Endothelial cell of umbilical vein (primary cell): ENCODE measurements around the gene CARD9. TPM values are rescaled to one million over a fixed set of nuclear protein-coding genes. Genes with fewer than 3 reads are reported as not detected.

Experiments used
- BruUV-seq: library from RNA; stranded (reverse); fragments of 400-500 nt; replicated peaks from 2 replicates; lab custom pipeline; 2021; lab: Mats Ljungman, UMichigan
- CTCF ChIA-PET: fragments of 300-600, 350-600 bp; sonication (Branson Sonifier 250); formaldehyde crosslinking; loops from one replicate; lab custom pipeline; 2021; ENCODE audit warnings: antibody characterized with exemption, inconsistent platforms; lab: Charles Lee
- POLR2A ChIA-PET: fragments of 300-600, 350-600 bp; sonication (Branson Sonifier 250); formaldehyde crosslinking; loops from one replicate; lab custom pipeline; 2021; ENCODE audit warnings: antibody characterized with exemption, inconsistent platforms; lab: Charles Lee
- DNase-seq: peaks from one replicate; pipeline ENCODE4 v3.0.0-alpha.2; 2011; ENCODE audit warnings: low read depth, low spot score
- FAIRE-seq: peaks from 2 replicates; lab custom pipeline; 2011; peaks lifted over from hg19 to GRCh38; lab: Jason Lieb, UNC
- H2AFZ ChIP-seq: 2 replicates; pipeline ENCODE4 v1.6.0; 2012; ENCODE audit warnings: low read depth, low read length, control low read depth, inconsistent platforms
- H3K27ac ChIP-seq: 2 replicates; pipeline ENCODE4 v1.5.1; 2011; ENCODE audit warnings: low read depth, mild to moderate bottlenecking, control low read depth, low read length, moderate library complexity; ENCODE audit not compliant: insufficient read depth
- H3K27me3 ChIP-seq, 2 experiments: 2 replicates each; pipeline versions ENCODE4 v1.6.0 to v1.6.1; 2011; ENCODE audit warnings: low read length in 2 of 2, mixed read lengths in 1 of 2; ENCODE audit not compliant: control insufficient read depth in 2 of 2, insufficient read depth in 2 of 2
- H3K36me3 ChIP-seq, 2 experiments: 2 replicates in 1 of 2; 3 replicates in 1 of 2; pipeline ENCODE4 v1.5.1; 2011; ENCODE audit warnings: low read length in 2 of 2, mild to moderate bottlenecking in 1 of 2, moderate library complexity in 1 of 2; ENCODE audit not compliant: control insufficient read depth in 2 of 2, insufficient read depth in 2 of 2; ENCODE audit errors: extremely low read depth in 1 of 2
- H3K4me1 ChIP-seq: 3 replicates; pipeline ENCODE4 v1.5.1; 2011; ENCODE audit warnings: mild to moderate bottlenecking, low read length; ENCODE audit not compliant: control insufficient read depth, insufficient read depth; ENCODE audit errors: extremely low read depth
- H3K4me2 ChIP-seq: 2 replicates; pipeline ENCODE4 v1.6.1; 2011; ENCODE audit warnings: low read length, control low read depth, mixed read lengths; ENCODE audit not compliant: insufficient read depth
- H3K4me3 ChIP-seq, 3 experiments: fragments of 200-600 bp in 1 of 3; sonication (generic), shearing (Covaris generic) in 1 of 3; replicated peaks in 1 of 3; 2 replicates each; pipeline ENCODE4 v1.5.1; 2011 to 2016; ENCODE audit warnings: control low read depth in 3 of 3, low read length in 3 of 3, mild to moderate bottlenecking in 2 of 3, inconsistent platforms in 1 of 3, low read depth in 1 of 3, moderate library complexity in 1 of 3; ENCODE audit not compliant: insufficient read depth in 1 of 3
- H3K79me2 ChIP-seq: 2 replicates; pipeline ENCODE4 v1.6.0; 2012; ENCODE audit warnings: low read length, inconsistent platforms; ENCODE audit not compliant: control insufficient read depth, insufficient read depth
- H3K9ac ChIP-seq: replicated peaks from 2 replicates; pipeline ENCODE3; 2011; ENCODE audit warnings: low read length, control low read depth; ENCODE audit not compliant: insufficient read depth; ENCODE audit errors: extremely low read depth
- H3K9me1 ChIP-seq: replicated peaks from 3 replicates; pipeline ENCODE4 v1.6.0; 2011; ENCODE audit warnings: mild to moderate bottlenecking, low read length; ENCODE audit not compliant: control insufficient read depth, insufficient read depth; ENCODE audit errors: extremely low read depth
- H3K9me3 ChIP-seq: replicated peaks from 2 replicates; pipeline ENCODE4 v1.5.1; 2012; ENCODE audit warnings: low read length, inconsistent platforms; ENCODE audit not compliant: control insufficient read depth, insufficient read depth
- H4K20me1 ChIP-seq: replicated peaks from 2 replicates; pipeline ENCODE3; 2011; ENCODE audit warnings: mild to moderate bottlenecking, low read length; ENCODE audit not compliant: control insufficient read depth, insufficient read depth; ENCODE audit errors: extremely low read depth
- EZH2 ChIP-seq: IDR thresholded peaks from 2 replicates; pipeline ENCODE4 v1.6.1; 2012; ENCODE audit warnings: borderline replicate concordance, low read depth, mild to moderate bottlenecking, moderate library complexity, low read length, inconsistent platforms; ENCODE audit not compliant: severe bottlenecking
- FOS ChIP-seq: IDR thresholded peaks from 2 replicates; pipeline ENCODE4 v1.6.1; 2011; ENCODE audit warnings: mild to moderate bottlenecking, low read length, moderate library complexity, borderline replicate concordance; ENCODE audit not compliant: insufficient read depth
- GATA2 ChIP-seq: IDR thresholded peaks from 2 replicates; pipeline ENCODE4 v1.7.0; 2011; ENCODE audit warnings: low read depth, mild to moderate bottlenecking, moderate library complexity, mixed read lengths, low read length; ENCODE audit not compliant: insufficient read length, insufficient read depth
- JUN ChIP-seq: IDR thresholded peaks from 2 replicates; pipeline ENCODE4 v1.6.1; 2011; ENCODE audit warnings: borderline replicate concordance, low read depth; ENCODE audit not compliant: insufficient read length, insufficient read depth
- MYC ChIP-seq: IDR thresholded peaks from one replicate; pipeline ENCODE4 v1.6.1; 2011; ENCODE audit warnings: mild to moderate bottlenecking, low read depth, low read length
- POLR2A ChIP-seq: IDR thresholded peaks from 2 replicates; pipeline ENCODE4 v1.6.1; 2012; ENCODE audit warnings: low read depth, mild to moderate bottlenecking, control low read depth, low read length
- POLR2AphosphoS5 ChIP-seq: IDR thresholded peaks from 2 replicates; pipeline ENCODE4 v1.6.1; 2012; ENCODE audit warnings: low read depth, mild to moderate bottlenecking, control low read depth, low read length, moderate library complexity; ENCODE audit not compliant: insufficient read depth
- dilution Hi-C: fragments of 300-500 bp; cut with MboI; formaldehyde crosslinking; loops from one replicate; pipeline ENCODE4 v1.15.0; 2019; ENCODE audit warnings: low sequenced_read_pairs; ENCODE audit not compliant: extremely low pct_ligation_motif_present
- intact Hi-C: fragments of 100-400 bp; cut with micrococcal nuclease; formaldehyde crosslinking; loops from one replicate; pipeline ENCODE4 v1.10.0; 2022
- polyA plus RNA-seq, 4 experiments: library from polyadenylated mRNA; depleted of rRNA in 3 of 4; stranded (reverse) in 3 of 4; unstranded in 1 of 4; fragments of >200 nt; gene quantifications; 2 replicates each; pipeline versions ENCODE4 v1.2.1 to v1.2.3, GENCODE V29; 2011 to 2012; ENCODE audit warnings: missing spikeins in 1 of 4
- total RNA-seq: library from RNA; stranded (reverse); gene quantifications from 2 replicates; pipeline ENCODE4 v1.2.3, GENCODE V29; 2021
- TF ChIP-seq, protein P1 (sequence below): IDR thresholded peaks from 2 replicates; pipeline ENCODE4 v1.6.1; 2011; ENCODE audit not compliant: insufficient read depth, insufficient read length
- TF ChIP-seq, protein P2 (sequence below), 2 donors: IDR thresholded peaks; 1 replicate in 1 of 2; 2 replicates in 1 of 2; pipeline ENCODE4 v1.5.1; 2011; ENCODE audit warnings: low read length in 2 of 2, mild to moderate bottlenecking in 2 of 2, moderate library complexity in 2 of 2, control low read depth in 1 of 2, inconsistent platforms in 1 of 2, low read depth in 1 of 2; ENCODE audit not compliant: insufficient read depth in 1 of 2; ENCODE audit errors: extremely low read depth in 1 of 2

Gene CARD9
- total and polyA plus RNA-seq, 2 donors (not counting 3 experiments of a cell fraction or from before 2014, with no cell fraction given): 0.22 to 0.71 TPM

DNA sequence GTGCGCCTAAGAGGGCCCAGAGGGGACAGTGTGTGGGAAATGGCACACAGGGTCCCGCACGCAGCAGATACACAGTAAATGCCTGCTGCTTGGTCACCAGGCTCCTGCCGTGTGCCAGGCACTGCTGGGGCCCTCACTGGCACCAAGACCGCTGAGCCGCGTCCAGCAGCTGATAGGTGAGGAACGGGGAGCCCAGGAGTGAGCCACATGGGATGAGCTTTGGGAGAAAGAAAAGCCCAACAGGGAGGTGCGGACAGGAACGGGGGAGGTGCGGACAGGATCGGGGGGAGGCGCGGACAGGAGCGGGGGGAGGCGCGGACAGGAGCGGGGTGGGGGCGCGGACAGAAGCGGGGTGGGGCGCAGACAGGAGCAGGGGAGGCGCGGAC, 29.6 kb downstream of the CARD9 start:
- intact Hi-C loops (loop anchor here (2.0 kb wide), 1 partner anchor 31 kb away; no protein-coding TSS in a partner anchor), dilution Hi-C loops (no loop called here)
- no peaks in the 10 kb centered on the region for H3K79me2 ChIP-seq
- no peak for FAIRE-seq
- no peak overlapping the region for H3K4me3 ChIP-seq
- H3K27ac ChIP-seq: no peak overlapping the region
- H3K27me3 ChIP-seq: no peaks in the 10 kb centered on the region
- no peaks in the 10 kb centered on the region for H4K20me1 ChIP-seq
- no peak for TF ChIP-seq FOS
- no peak for TF ChIP-seq EZH2
- TF ChIP-seq POLR2A: no peak
- TF ChIP-seq GATA2: no peak
- no peak for TF ChIP-seq POLR2AphosphoS5
- TF ChIP-seq, protein P1, sequence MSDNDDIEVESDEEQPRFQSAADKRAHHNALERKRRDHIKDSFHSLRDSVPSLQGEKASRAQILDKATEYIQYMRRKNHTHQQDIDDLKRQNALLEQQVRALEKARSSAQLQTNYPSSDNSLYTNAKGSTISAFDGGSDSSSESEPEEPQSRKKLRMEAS: no peak
- no peak for TF ChIP-seq JUN
- TF ChIP-seq, protein P2, sequence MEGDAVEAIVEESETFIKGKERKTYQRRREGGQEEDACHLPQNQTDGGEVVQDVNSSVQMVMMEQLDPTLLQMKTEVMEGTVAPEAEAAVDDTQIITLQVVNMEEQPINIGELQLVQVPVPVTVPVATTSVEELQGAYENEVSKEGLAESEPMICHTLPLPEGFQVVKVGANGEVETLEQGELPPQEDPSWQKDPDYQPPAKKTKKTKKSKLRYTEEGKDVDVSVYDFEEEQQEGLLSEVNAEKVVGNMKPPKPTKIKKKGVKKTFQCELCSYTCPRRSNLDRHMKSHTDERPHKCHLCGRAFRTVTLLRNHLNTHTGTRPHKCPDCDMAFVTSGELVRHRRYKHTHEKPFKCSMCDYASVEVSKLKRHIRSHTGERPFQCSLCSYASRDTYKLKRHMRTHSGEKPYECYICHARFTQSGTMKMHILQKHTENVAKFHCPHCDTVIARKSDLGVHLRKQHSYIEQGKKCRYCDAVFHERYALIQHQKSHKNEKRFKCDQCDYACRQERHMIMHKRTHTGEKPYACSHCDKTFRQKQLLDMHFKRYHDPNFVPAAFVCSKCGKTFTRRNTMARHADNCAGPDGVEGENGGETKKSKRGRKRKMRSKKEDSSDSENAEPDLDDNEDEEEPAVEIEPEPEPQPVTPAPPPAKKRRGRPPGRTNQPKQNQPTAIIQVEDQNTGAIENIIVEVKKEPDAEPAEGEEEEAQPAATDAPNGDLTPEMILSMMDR (IDR thresholded peaks at IDR 0.05; ENCODE audit: extremely low read depth in 1 of 2, insufficient read depth in 1 of 2, low read depth in 1 of 2, low read length in 2 of 2): no peak
- no peak for TF ChIP-seq MYC
- H3K9me1 ChIP-seq: no peaks in the 10 kb centered on the region
- H3K4me2 ChIP-seq: no peak overlapping the region
- POLR2A ChIA-PET: no interaction called here
- H3K36me3 ChIP-seq: peaks cover 3 to 6% of the 10 kb centered on the region in 2 experiments
- no peak overlapping the region for H2AFZ ChIP-seq
- peaks cover 10% of the 10 kb centered on the region for H3K4me1 ChIP-seq
- no TSS peak for BruUV-seq
- no peak overlapping the region for H3K9ac ChIP-seq
- CTCF ChIA-PET: interaction anchor here (0.6 to 2.9 kb wide), 3 partner anchors 20 to 66 kb away, joined by 3 to 25 read pairs (median 3); partner anchors contain the start of gene DNLZ
- DNase-seq: no peak
- H3K9me3 ChIP-seq: no peaks in the 10 kb centered on the region
